Duodenal mucosa (tissue), 2 donors: ENCODE measurements around the gene CRIP1.

Source experiments
- H3K27ac ChIP-seq: one replicate; pipeline ENCODE4 v1.7.0; 2013; ENCODE audit warnings: low read depth, low read length
- H3K27me3 ChIP-seq, 2 donors: one replicate each; pipeline ENCODE4 v1.7.0; 2013; ENCODE audit warnings: low read length in 2 of 2, control low read depth in 1 of 2; ENCODE audit not compliant: insufficient read depth in 2 of 2, control insufficient read depth in 1 of 2
- H3K36me3 ChIP-seq, 2 donors: one replicate each; pipeline ENCODE4 v1.7.0; 2013; ENCODE audit warnings: low read length in 2 of 2, control low read depth in 1 of 2; ENCODE audit not compliant: insufficient read depth in 2 of 2, control insufficient read depth in 1 of 2
- H3K4me1 ChIP-seq, 2 donors: one replicate each; pipeline ENCODE4 v1.7.0; 2013; ENCODE audit warnings: low read length in 2 of 2, control low read depth in 1 of 2; ENCODE audit not compliant: insufficient read depth in 2 of 2, control insufficient read depth in 1 of 2
- H3K4me3 ChIP-seq, 2 donors: one replicate each; pipeline ENCODE4 v1.7.0; 2013; ENCODE audit warnings: low read length in 2 of 2, low read depth in 1 of 2
- H3K9ac ChIP-seq, 2 donors: one replicate each; pipeline ENCODE4 v1.7.0; 2013; ENCODE audit warnings: low read length in 2 of 2, low read depth in 1 of 2
- H3K9me3 ChIP-seq, 2 donors: one replicate each; pipeline ENCODE4 v1.7.0; 2013; ENCODE audit warnings: low read length in 2 of 2, control low read depth in 1 of 2; ENCODE audit not compliant: control insufficient read depth in 1 of 2

Gene CRIP1

GRCh38 chr14:105486163-105486973 is at the start of gene CRIP1:
TSS of gene CRIP1 (plus strand) at chr14:105486886. CDS start at chr14:105487260, 374 bp downstream.
- H3K4me1 ChIP-seq: peaks cover 50 to 73% of the 10 kb centered on the region in 2 donors
- H3K36me3 ChIP-seq: no peaks in the 10 kb centered on the region
- H3K27me3 ChIP-seq: peaks cover 0 to 6% of the 10 kb centered on the region in 2 donors
- H3K4me3 ChIP-seq: peak within 1 kb of the TSS; percentile 65 to 78
- peak within 1 kb of the TSS; percentile 71 to 81 for H3K9ac ChIP-seq
- H3K27ac ChIP-seq: peak within 1 kb of the TSS; percentile 75
- no peaks in the 10 kb centered on the region for H3K9me3 ChIP-seq

DNA sequence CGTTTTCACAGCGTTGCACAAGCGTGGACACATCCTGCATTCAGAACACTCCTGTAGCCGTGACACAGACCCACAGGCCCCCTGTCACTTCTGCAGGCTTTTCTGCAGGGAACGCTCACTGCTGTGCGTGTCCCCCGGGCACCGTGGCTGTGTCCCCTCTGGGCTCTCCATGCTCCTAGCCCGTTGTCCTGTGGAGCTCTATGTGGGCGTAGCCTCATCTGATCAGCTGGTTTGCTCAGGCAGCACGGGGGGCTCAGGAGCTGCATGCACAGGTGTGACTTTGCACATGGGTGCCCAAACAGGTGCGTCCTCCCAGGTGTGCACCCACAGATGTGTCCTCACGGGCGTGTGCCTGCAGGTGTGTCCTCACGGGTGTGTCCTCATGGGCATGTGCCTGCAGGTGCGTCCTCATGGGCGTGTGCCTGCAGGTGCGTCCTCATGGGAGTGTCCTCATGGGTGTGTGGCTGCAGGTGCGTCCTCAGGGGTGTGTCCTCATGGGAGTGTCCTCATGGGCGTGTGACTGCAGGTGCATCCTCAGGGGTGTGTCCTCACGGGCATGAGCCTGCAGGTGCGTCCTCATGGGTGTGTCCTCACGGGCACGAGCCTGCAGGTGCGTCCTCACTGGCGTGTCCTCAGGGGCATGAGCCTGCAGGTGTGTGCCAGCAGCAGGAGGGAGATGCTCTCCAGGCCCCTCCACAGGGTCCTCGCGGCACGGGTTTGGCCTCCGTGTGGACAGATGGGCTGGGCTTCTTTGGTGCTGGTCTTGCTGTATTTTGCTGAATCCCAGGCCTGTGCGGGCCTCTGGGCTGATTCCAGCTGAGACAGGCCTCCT is 49.6 kb upstream of the CRIP1 start:
- Histone ChIP-seq H3K9ac (no peak overlapping the region), H3K4me1 (no peaks in the 10 kb centered on the region), H3K27ac (no peak overlapping the region), H3K36me3 (peaks cover 0 to 12% of the 10 kb centered on the region in 2 donors), H3K4me3 (no peak overlapping the region), H3K9me3 (no peaks in the 10 kb centered on the region), H3K27me3 (no peaks in the 10 kb centered on the region)

- Histone ChIP-seq H3K36me3 (peaks cover 0 to 18% of the 10 kb centered on the region in 2 donors), H3K27me3 (no peaks in the 10 kb centered on the region), H3K4me3 (no peak overlapping the region), H3K9me3 (no peaks in the 10 kb centered on the region), H3K9ac (no peak overlapping the region), H3K4me1 (no peaks in the 10 kb centered on the region), H3K27ac (no peak overlapping the region)
These were observed 48.8 kb upstream of the CRIP1 start for GRCh38 chr14:105437723-105438500.

DNA sequence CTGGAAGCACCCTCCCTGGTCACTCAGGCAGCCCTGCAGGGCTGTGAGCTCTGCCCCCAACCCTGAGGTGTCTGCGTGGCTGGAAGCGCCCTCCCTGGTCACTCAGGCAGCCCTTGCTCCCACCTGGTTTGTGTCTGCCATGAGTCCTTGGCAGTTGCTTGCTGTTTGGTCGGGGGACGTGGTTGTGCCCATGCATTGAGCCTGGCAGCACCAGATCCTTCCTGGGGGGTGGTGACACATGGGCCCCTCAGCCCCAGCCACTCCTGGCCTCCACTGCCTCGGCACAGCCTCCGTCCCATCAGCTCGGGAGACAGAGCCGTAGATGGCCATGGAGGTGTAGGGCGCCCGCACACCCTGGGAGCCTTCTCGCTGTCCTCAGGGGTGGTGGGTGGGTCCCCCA is 47.5 kb upstream of the CRIP1 start:
- no peaks in the 10 kb centered on the region for H3K4me1 ChIP-seq
- no peak overlapping the region for H3K4me3 ChIP-seq
- H3K9ac ChIP-seq: no peak overlapping the region
- H3K27ac ChIP-seq: no peak overlapping the region
- H3K27me3 ChIP-seq: no peaks in the 10 kb centered on the region
- no peaks in the 10 kb centered on the region for H3K9me3 ChIP-seq
- peaks cover 0 to 22% of the 10 kb centered on the region in 2 donors for H3K36me3 ChIP-seq

DNA sequence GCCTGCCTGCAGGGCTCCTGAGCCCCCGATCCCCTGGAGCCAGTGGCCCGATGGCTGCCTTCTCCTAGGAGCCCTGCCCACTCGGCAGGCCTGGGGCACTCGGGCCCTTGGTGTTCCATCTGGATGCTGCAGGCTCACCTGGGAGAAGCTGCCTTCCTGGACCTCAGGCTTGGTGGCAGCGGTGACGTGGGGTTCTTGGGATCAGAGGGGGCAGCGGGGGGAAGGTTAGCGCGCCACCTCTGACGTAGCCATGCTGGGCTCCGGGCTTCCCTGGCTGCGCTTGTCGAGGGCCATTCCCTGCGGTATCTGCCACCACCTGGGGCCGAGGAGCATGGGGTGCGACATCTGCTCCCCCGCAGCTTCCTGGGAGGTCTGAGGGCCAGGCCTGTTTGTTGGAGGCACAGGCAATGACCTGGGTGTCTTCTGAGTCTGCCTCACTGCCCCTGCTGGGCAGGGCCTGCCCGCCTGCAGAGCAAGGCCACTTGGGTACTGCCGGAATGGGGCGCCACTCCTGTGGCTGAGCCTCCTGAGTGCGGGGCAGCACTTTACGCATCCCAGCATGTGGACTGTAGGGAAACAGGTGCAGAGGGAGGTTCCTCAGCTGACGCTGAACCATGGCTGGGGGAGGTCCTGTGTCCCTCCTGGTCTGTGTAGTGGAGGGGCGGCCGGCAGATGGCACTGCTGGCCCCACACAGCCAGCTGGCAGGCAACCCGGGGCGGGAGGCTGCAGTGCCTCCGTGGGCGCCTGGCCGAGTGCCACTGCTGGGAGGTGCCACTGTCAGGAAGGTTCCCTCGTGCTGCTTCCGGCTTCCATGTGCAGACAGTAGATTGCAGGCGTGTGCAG is 46.8 kb upstream of the CRIP1 start:
- Histone ChIP-seq H3K36me3 (peaks cover 0 to 22% of the 10 kb centered on the region in 2 donors), H3K4me3 (no peak overlapping the region), H3K9me3 (no peaks in the 10 kb centered on the region), H3K27me3 (no peaks in the 10 kb centered on the region), H3K9ac (no peak overlapping the region), H3K4me1 (no peaks in the 10 kb centered on the region), H3K27ac (no peak overlapping the region)

GRCh38 chr14:105440554-105440900 is 46.2 kb upstream of the CRIP1 start:
- Histone ChIP-seq H3K36me3 (peaks cover 0 to 22% of the 10 kb centered on the region in 2 donors), H3K9me3 (no peaks in the 10 kb centered on the region), H3K9ac (no peak overlapping the region), H3K27ac (no peak overlapping the region), H3K27me3 (no peaks in the 10 kb centered on the region), H3K4me3 (no peak overlapping the region), H3K4me1 (no peaks in the 10 kb centered on the region)

DNA sequence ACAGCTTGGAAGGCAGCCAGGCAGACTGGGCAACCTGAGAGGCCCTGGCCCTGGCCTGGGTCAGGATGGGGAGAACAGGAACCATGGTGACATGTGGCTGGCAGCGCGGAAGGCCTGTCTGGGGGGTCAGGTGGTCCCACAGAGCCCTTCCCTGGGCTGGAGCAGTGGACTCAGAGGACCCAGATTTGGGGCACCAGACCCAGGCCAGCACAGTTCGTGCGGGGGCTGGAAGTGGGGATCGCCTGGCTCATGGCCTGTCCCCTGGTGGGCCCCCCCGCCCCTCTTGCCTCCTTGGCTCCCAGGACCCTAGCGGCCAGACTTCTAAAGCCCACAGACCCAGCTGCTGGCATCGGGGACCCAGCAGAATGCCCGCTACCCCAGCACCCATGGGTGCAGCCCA is 45.7 kb upstream of the CRIP1 start:
- peaks cover 0 to 22% of the 10 kb centered on the region in 2 donors for H3K36me3 ChIP-seq
- no peak overlapping the region for H3K27ac ChIP-seq

GRCh38 chr14:105442125-105442524 is 44.6 kb upstream of the CRIP1 start:
- H3K9ac ChIP-seq: no peak overlapping the region
- H3K27me3 ChIP-seq: no peaks in the 10 kb centered on the region
- H3K4me3 ChIP-seq: no peak overlapping the region
- H3K4me1 ChIP-seq: no peaks in the 10 kb centered on the region
- no peaks in the 10 kb centered on the region for H3K9me3 ChIP-seq
- no peak overlapping the region for H3K27ac ChIP-seq
- peaks cover 0 to 22% of the 10 kb centered on the region in 2 donors for H3K36me3 ChIP-seq

More for the DNA sequence above, 45.7 kb upstream of the CRIP1 start:
- no peak overlapping the region for H3K9ac ChIP-seq
- no peak overlapping the region for H3K4me3 ChIP-seq
- no peaks in the 10 kb centered on the region for H3K9me3 ChIP-seq
- no peaks in the 10 kb centered on the region for H3K4me1 ChIP-seq
- no peaks in the 10 kb centered on the region for H3K27me3 ChIP-seq

GRCh38 chr14:105442834-105443233 is 43.9 kb upstream of the CRIP1 start:
- no peak overlapping the region for H3K27ac ChIP-seq
- H3K27me3 ChIP-seq: no peaks in the 10 kb centered on the region
- no peak overlapping the region for H3K4me3 ChIP-seq
- H3K9ac ChIP-seq: no peak overlapping the region
- H3K4me1 ChIP-seq: no peaks in the 10 kb centered on the region
- H3K9me3 ChIP-seq: no peaks in the 10 kb centered on the region
- peaks cover 0 to 22% of the 10 kb centered on the region in 2 donors for H3K36me3 ChIP-seq
